ENCODE results near the gene PLAU. TPM values are rescaled to one million over a fixed set of nuclear protein-coding genes. Genes with fewer than 3 reads are reported as not detected.
"Not testable (repeated sequence)": the region's sequence is repeated elsewhere in the genome, so short reads cannot be mapped to it uniquely, and the experiment has no call there.

Gene PLAU
- total RNA-seq, 2 experiments from 2014 or later, result 3.0 to 5.3 TPM

DNA sequence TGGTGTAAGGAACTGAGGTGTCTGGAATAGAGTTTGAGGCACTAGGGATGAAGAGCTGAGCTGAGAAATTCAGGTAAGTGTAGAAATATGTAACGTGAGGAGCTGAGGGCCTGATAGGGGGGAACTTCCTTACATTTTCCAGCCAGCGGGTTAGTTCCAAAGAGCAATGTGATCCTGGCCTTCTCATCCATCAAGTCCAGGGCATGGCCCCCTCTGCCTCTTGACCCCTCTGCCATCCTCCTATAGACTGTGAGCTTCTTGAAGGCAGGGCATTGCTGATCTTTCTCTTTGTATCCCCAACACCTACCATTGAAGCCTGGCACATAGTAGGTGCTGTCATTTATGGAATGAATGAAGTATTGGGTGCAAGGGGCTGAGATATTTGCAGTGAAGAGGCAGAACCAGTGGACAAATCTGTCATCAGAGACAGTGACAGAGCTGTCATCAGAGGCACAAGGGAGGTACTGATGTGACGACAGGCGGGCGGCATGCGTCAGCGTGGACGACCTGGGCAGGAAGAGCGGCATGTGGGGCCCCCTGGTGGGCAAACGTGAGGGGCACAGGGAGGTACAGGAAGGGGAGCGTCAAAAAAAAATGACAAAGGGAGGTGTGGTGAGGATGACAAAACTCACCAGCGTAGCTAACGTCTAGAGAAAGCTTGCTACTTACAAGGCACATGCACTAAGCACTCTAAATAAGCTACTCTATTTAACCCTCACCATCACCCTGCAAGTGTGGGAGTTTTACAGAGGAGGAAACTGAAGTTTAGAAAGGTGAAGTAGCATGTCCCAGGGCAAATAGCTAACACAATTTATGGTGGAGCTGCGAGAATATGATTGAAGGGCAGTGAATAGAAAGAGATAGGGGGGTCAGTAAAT, 31.4 kb upstream of the PLAU start:
- Mint-ChIP-seq H3K36me3 (ENCODE audit: low read depth) (no peaks in the 10 kb centered on the region), H3K4me1 (peaks cover 37% of the 10 kb centered on the region), H3K4me3 (no peak overlapping the region), H3K27ac (peak overlapping the region; percentile 6), H3K27me3 (peaks cover 5% of the 10 kb centered on the region), H3K9me3 (no peaks in the 10 kb centered on the region)
- DNase-seq, result peak; percentile 96
- ChIA-PET POLR2A (interaction anchor here (0.6 to 4.0 kb wide), 23 partner anchors 9 to 242 kb away, joined by 3 to 55 read pairs (median 4); a partner anchor contains a TSS), CTCF (interaction anchor here (0.6 to 16.3 kb wide), 64 partner anchors 10 to 1355 kb away, joined by 3 to 350 read pairs (median 5); partner anchors contain the start of genes ADK, AP3M1, CHCHD1 and SEC24C)

DNA sequence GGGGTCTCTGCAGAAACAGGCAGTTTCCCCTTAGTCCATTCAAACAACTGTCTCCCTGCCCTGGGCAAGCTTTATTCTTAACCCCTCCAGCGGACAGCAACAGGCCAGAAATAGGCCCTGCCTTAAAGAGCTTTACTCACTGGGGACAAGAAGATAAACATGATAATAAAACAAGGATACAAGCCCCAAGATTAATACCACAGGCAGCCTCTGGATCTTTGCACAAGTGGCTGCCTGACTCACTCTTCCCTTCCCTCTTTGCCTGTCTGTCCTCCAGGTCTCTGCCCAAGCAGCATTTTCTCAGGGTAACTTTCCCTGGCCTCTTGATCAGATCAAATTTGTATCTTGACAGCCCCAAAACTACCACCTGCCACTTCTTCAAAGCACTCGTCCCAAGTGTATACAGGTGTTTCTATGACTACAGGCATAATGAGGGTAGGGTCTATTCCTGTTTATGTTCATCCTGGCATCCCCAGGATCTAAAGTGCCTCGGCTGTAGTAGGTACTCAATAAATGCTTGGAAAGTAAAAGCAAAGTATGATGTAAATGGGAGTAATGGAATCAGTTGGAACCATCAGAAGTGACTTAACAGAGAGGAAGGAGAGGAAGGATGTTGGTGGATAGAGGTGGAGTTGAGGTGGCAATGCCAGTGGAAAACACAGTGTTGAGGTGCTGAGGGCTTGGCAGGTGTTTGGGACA, 29.6 kb upstream of the PLAU start:
- Mint-ChIP-seq H3K27me3 (peaks cover 5% of the 10 kb centered on the region), H3K4me1 (peaks cover 36% of the 10 kb centered on the region), H3K36me3 (ENCODE audit: low read depth) (no peaks in the 10 kb centered on the region), H3K9me3 (no peaks in the 10 kb centered on the region), H3K27ac (no peak overlapping the region), H3K4me3 (no peak overlapping the region)
- ChIA-PET POLR2A (no interaction called here), CTCF (interaction anchor here (0.6 to 16.3 kb wide), 8 partner anchors 9 to 147 kb away, joined by 3 to 350 read pairs (median 26); no protein-coding TSS in a partner anchor)
- no peak for DNase-seq

DNA sequence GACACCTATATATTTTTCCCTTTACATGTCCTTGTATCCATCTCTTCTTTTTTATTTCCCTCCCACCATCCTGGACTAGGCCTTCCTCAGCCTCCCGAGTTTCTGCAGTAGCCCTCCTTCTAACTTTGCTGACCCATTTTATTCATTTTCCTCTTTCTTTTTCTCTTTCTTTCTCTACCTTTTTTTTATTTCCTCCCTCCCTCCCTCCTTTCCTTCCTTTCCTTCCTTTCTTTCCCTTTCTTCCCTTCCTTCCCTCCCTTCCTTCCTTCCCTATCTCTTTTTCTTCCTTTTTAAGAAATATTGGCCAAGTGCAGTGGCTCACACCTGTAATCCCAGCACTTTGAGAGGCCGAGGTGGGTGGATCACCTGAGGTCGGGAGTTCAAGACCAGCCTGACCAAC, 26.9 kb upstream of the PLAU start:
- no peaks in the 10 kb centered on the region for H3K27me3 Mint-ChIP-seq
- ChIA-PET CTCF (interaction anchor here (13.8 to 16.3 kb wide), 2 partner anchors 35 to 57 kb away, joined by 350 to 415 read pairs; no protein-coding TSS in a partner anchor), POLR2A (no interaction called here)
- no peak overlapping the region for H3K4me3 Mint-ChIP-seq
- H3K4me1 Mint-ChIP-seq, result peaks cover 28% of the 10 kb centered on the region
- DNase-seq, result no peak
- no peaks in the 10 kb centered on the region for H3K9me3 Mint-ChIP-seq
- H3K27ac Mint-ChIP-seq, result no peak overlapping the region
- H3K36me3 Mint-ChIP-seq (ENCODE audit: low read depth), result no peaks in the 10 kb centered on the region

DNA sequence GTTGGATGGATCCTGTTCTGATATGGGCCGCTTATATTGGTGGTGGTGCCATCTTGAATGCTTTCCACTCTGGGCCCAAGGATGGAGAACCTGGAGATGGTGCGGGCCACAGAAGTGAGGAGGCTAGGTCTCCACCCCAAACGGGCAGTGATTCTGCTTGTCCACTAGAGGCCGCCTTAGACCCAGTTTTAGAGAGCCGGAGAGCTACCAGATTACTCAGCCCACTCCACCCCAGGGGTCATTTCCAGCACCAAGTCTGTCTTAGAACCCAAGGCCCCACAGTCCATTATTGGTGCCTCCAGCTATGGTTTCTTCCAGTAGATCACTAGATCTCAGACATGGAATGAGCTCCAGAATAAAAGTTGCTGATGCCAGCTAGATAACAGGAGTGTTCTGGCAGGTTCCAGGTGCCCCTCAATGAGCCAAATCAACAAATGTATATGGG, 24.8 kb upstream of the PLAU start:
- no peaks in the 10 kb centered on the region for H3K9me3 Mint-ChIP-seq
- no peak overlapping the region for H3K4me3 Mint-ChIP-seq
- ChIA-PET POLR2A (interaction anchor here (0.7 to 3.6 kb wide), 8 partner anchors 24 to 170 kb away, joined by 3 to 26 read pairs (median 4); partner anchors contain the start of gene PLAU), CTCF (interaction anchor here (0.7 to 16.3 kb wide), 55 partner anchors 8 to 358 kb away, joined by 3 to 415 read pairs (median 4); partner anchors contain the start of gene VCL)
- no peaks in the 10 kb centered on the region for H3K36me3 Mint-ChIP-seq (ENCODE audit: low read depth)
- DNase-seq, result peak; percentile 74
- no peaks in the 10 kb centered on the region for H3K27me3 Mint-ChIP-seq
- peaks cover 16% of the 10 kb centered on the region for H3K4me1 Mint-ChIP-seq
- H3K27ac Mint-ChIP-seq, result no peak overlapping the region

DNA sequence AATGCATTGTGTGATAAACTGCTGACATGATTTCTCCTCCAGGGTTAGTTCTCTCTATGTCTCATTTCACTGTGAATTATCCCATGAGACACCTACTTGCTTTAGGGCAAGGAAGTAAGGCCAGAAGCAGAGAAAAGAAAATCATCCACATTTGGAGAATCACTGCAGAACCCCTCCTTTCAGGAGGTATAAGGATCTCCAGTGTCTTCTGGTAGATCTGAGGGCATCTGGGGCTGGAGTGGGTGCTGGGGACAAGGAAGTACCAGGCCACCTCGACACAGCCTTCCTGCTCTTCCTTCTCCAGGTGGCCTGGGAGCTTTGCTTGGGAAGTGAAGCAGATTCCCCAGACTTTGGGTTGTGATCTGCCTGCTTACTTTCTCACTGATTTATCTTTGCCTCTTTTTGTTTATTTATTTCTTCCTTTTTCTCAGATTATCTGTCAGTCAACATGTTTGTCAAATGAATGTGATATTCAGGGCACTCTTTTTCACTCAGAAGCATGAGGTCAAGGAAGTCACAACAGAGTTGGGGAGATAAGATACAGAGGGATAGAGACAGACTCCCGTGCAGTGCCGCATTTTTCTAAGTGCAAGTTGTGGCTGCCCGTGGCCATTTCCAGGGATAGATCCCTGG, 24.2 kb upstream of the PLAU start:
- no peak overlapping the region for H3K27ac Mint-ChIP-seq
- CTCF ChIA-PET, result interaction anchor here (0.7 to 16.3 kb wide), 57 partner anchors 7 to 357 kb away, joined by 3 to 415 read pairs (median 4); partner anchors contain the start of gene VCL
- no peaks in the 10 kb centered on the region for H3K36me3 Mint-ChIP-seq (ENCODE audit: low read depth)
- POLR2A ChIA-PET, result interaction anchor here (0.7 to 3.6 kb wide), 9 partner anchors 24 to 170 kb away, joined by 3 to 26 read pairs (median 4); partner anchors contain the start of gene PLAU
- no peaks in the 10 kb centered on the region for H3K9me3 Mint-ChIP-seq
- no peaks in the 10 kb centered on the region for H3K27me3 Mint-ChIP-seq
- peaks cover 16% of the 10 kb centered on the region for H3K4me1 Mint-ChIP-seq
- no peak overlapping the region for H3K4me3 Mint-ChIP-seq
- no peak for DNase-seq

DNA sequence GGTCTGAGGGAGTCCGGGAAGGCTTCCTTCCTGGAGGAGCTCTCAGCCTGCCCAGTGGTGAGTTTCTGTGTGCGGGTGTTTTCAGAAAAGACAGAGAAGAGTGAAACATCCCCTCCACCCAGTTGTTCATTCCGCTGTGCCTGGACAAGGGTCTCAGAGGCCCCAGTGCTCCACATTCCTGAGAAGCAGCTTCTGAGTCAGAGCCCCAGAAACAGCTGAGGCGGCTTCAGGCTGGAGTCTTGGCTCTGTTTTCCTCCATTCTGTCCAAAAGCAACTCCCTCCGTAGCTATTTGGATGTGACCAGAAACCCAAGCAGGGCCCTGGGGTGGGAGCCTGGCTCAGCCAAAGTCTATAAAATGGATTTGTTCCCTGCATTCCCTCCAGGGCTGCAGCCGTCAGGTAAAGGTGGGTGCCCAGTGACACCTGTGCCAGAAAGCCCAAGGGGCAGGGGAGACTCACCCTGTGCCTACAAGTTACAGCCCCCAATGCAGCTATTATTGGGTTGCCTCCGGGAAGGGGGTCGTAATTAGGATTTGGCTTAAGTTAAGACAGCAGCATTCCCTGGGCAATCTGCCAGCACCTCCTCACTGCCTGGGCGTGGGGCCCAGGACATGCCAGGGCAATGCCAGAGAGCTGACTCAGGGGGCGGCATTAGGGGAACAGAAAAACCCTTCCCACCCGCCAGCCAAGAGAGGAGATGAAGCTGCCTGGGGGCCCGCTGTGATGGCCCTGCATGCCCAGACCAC, 23.5 kb upstream of the PLAU start:
- H3K4me1 Mint-ChIP-seq, result peaks cover 16% of the 10 kb centered on the region
- peaks cover 2% of the 10 kb centered on the region for H3K27me3 Mint-ChIP-seq
- H3K9me3 Mint-ChIP-seq, result no peaks in the 10 kb centered on the region
- no peak overlapping the region for H3K4me3 Mint-ChIP-seq
- ChIA-PET CTCF (interaction anchor here (0.5 to 16.3 kb wide), 22 partner anchors 8 to 227 kb away, joined by 3 to 415 read pairs (median 7); no protein-coding TSS in a partner anchor), POLR2A (interaction anchor here (0.8 to 3.6 kb wide), 4 partner anchors 8 to 169 kb away, joined by 3 to 26 read pairs (median 4); no protein-coding TSS in a partner anchor)
- no peak overlapping the region for H3K27ac Mint-ChIP-seq
- DNase-seq, result no peak
- H3K36me3 Mint-ChIP-seq (ENCODE audit: low read depth), result no peaks in the 10 kb centered on the region

DNA sequence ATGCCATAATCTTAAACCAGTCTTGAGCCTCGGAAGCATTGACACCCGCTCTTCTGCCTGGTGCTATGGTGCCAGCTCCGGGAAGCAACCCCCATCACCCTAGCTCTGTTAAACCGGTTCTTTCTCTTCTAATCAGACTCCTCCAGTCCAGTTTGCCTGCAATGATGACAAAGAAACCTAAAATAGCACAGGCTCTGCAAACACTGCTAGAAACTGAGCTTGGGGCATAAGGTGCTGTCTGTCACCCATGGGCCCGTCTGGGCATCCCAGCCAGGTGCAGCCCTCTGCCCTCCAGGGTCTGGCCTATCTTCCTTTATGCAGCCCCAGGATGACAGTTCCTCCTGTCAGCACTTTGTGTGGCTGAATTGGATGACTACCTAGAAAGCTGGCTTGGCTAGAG, 22.4 kb upstream of the PLAU start:
- Mint-ChIP-seq H3K9me3 (no peaks in the 10 kb centered on the region), H3K36me3 (ENCODE audit: low read depth) (no peaks in the 10 kb centered on the region), H3K27me3 (peaks cover 4% of the 10 kb centered on the region), H3K27ac (no peak overlapping the region), H3K4me1 (peaks cover 16% of the 10 kb centered on the region), H3K4me3 (no peak overlapping the region)
- ChIA-PET POLR2A (interaction anchor here (1.2 to 3.6 kb wide), 2 partner anchors 9 to 52 kb away, joined by 3 to 26 read pairs; no protein-coding TSS in a partner anchor), CTCF (interaction anchor here (0.9 to 16.3 kb wide), 9 partner anchors 9 to 190 kb away, joined by 3 to 415 read pairs (median 7); no protein-coding TSS in a partner anchor)
- DNase-seq, result no peak

DNA sequence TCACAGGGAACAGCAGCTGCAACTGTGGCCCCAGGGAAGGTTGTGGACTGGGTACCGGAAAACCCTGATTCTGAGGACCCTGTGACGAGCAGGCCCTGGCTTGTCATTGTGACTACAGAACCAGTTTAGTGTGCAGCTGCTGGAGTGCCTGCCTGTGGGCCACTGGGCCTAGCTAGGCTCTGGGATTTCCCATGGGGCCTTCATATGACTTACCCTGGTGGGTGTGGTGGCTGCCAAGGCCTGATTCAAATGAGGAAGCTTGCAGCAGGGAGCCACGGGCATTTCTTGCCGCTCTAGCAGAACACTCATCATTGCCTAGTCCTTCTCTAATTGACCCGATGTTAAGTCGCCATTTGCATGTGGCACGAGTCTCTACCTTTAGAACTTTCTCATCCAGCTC, 21.9 kb upstream of the PLAU start:
- H3K27me3 Mint-ChIP-seq, result peaks cover 4% of the 10 kb centered on the region
- no peaks in the 10 kb centered on the region for H3K9me3 Mint-ChIP-seq
- ChIA-PET CTCF (interaction anchor here (0.9 to 16.3 kb wide), 9 partner anchors 10 to 192 kb away, joined by 3 to 415 read pairs (median 5); no protein-coding TSS in a partner anchor), POLR2A (interaction anchor here (0.9 to 3.6 kb wide), 3 partner anchors 10 to 170 kb away, joined by 3 to 26 read pairs (median 3); no protein-coding TSS in a partner anchor)
- H3K4me1 Mint-ChIP-seq, result peaks cover 18% of the 10 kb centered on the region
- no peak overlapping the region for H3K4me3 Mint-ChIP-seq
- H3K36me3 Mint-ChIP-seq (ENCODE audit: low read depth), result no peaks in the 10 kb centered on the region
- H3K27ac Mint-ChIP-seq, result no peak overlapping the region
- no peak for DNase-seq

DNA sequence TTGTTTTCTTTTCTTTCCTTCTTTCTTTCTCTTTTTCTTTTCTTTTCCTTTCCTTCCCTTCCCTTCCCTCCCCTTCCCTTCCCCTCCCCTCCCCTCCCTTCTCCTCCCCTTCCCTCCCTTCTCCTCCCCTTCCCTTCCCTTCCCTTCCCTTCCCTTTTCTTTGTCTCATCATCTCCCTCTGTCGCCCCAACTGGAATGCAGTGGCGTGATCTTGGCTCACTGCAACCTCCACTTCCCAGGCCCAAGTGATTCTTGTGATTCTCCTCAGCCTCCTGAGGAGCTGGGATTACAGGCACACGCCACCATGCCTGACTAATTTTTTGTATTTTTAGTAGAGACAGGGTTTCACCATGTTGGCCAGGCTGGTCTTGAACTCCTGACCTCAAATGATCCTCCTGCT, 21.5 kb upstream of the PLAU start:
- POLR2A ChIA-PET, result interaction anchor here (0.9 to 1.1 kb wide), 2 partner anchors 51 to 170 kb away, joined by 3 read pairs; no protein-coding TSS in a partner anchor

DNA sequence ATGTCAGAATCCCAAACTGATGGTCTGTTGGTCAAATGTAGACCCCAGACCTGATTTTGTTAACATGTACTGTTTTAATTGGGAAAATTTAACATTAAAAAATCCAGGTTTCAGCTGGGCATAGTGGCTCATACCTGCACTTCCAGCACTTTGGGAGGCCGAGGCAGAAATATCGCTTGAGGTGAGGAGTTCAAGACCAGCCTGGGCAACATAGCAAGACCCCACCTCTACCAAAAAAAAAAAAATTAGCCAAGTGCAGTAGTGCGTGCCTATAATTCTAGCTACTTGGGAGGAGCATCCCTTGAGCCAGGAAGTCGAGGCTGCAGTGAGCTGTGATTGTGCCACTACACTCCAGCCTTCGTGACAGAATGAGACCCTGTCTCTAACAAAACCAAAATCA, 20.7 kb upstream of the PLAU start:
- Mint-ChIP-seq H3K4me1 (peaks cover 28% of the 10 kb centered on the region), H3K4me3 (no peak overlapping the region), H3K9me3 (no peaks in the 10 kb centered on the region), H3K27ac (no peak overlapping the region), H3K36me3 (ENCODE audit: low read depth) (no peaks in the 10 kb centered on the region), H3K27me3 (peaks cover 4% of the 10 kb centered on the region)
- ChIA-PET CTCF (interaction anchor here (0.7 to 13.8 kb wide), 6 partner anchors 11 to 191 kb away, joined by 3 to 415 read pairs (median 4); no protein-coding TSS in a partner anchor), POLR2A (interaction anchor here (0.6 to 1.1 kb wide), 2 partner anchors 50 to 186 kb away, joined by 3 read pairs; no protein-coding TSS in a partner anchor)
- no peak for DNase-seq

More for the DNA sequence above, 21.5 kb upstream of the PLAU start:
- H3K4me1 Mint-ChIP-seq, result peaks cover 22% of the 10 kb centered on the region
- H3K9me3 Mint-ChIP-seq; H3K36me3 Mint-ChIP-seq (ENCODE audit: low read depth); DNase-seq; H3K4me3 Mint-ChIP-seq; H3K27me3 Mint-ChIP-seq; H3K27ac Mint-ChIP-seq: not testable (repeated sequence)
- CTCF ChIA-PET, result interaction anchor here (0.7 to 16.3 kb wide), 9 partner anchors 10 to 192 kb away, joined by 3 to 415 read pairs (median 5); no protein-coding TSS in a partner anchor

DNA sequence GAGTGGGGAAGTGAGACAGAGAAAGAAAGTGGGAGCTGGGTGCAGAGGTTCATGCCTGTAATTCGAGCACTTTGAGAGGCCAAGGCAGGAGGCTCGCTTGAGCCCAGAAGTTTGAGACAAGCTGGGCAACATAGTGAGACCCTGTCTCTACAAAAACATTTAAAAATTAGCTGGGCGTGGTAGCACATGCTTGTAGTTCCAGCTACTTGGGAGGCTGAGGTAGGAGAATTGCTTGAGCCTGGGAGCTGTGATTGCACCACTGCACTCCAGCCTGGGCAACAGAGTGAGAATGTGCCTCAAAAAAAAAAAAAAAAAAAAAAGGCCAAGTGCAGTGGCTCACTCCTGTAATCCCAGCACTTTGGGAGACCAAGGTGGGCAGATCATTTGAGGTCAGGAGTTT, 20.1 kb upstream of the PLAU start:
- H3K4me1 Mint-ChIP-seq, result peaks cover 28% of the 10 kb centered on the region
- not testable (repeated sequence) for H3K4me3 Mint-ChIP-seq; H3K9me3 Mint-ChIP-seq; H3K27me3 Mint-ChIP-seq; H3K36me3 Mint-ChIP-seq (ENCODE audit: low read depth); DNase-seq; H3K27ac Mint-ChIP-seq
- POLR2A ChIA-PET, result interaction anchor here (0.6 to 1.1 kb wide), 2 partner anchors 49 to 185 kb away, joined by 3 read pairs; no protein-coding TSS in a partner anchor
- CTCF ChIA-PET, result interaction anchor here (1.0 to 13.8 kb wide), 5 partner anchors 11 to 189 kb away, joined by 3 to 415 read pairs (median 6); no protein-coding TSS in a partner anchor
